ENCODE data around the gene SLC36A1. TPM values are rescaled to one million over a fixed set of nuclear protein-coding genes. Genes with fewer than 3 reads are reported as not detected.
A peak's percentile ranks its signal among the peaks of the same experiment; 100 is the strongest.

SLC36A1 gene
- total and polyA plus RNA-seq, 8 donors: 4.0 to 34.5 (median 5.6) TPM

- Histone ChIP-seq H3K36me3 (peaks cover 0 to 5% of the 10 kb centered on the region in 2 donors), H3K4me1 (peaks cover 8 to 33% of the 10 kb centered on the region in 2 donors), H3K27me3 (no peaks in the 10 kb centered on the region), H3K27ac (peak overlapping the region in 1 of 2 donors; percentile 11), H3K4me3 (no peak overlapping the region), H3K9me3 (no peaks in the 10 kb centered on the region)
- ATAC-seq (no peak), DNase-seq (no peak)
- intact Hi-C loops (cut with DNase I): loop anchor here in 1 of 2 donors (10.0 kb wide), 1 partner anchor 203 kb away; no protein-coding TSS in a partner anchor
- TF ChIP-seq CTCF (IDR thresholded peaks at IDR 0.05): no peak
Observed at GRCh38 chr5:151451626-151452520, 4.5 kb downstream of the SLC36A1 start.

GRCh38 chr5:151454166-151454565, 6.8 kb downstream of the SLC36A1 start:
- no peaks in the 10 kb centered on the region for H3K27me3 ChIP-seq
- H3K9me3 ChIP-seq: no peaks in the 10 kb centered on the region
- no peak overlapping the region for H3K27ac ChIP-seq
- H3K4me1 ChIP-seq: peaks cover 0 to 21% of the 10 kb centered on the region in 2 donors
- intact Hi-C loops (cut with DNase I): loop anchor here in 1 of 2 donors (10.0 kb wide), 1 partner anchor 201 kb away; no protein-coding TSS in a partner anchor
- no peak for TF ChIP-seq CTCF (IDR thresholded peaks at IDR 0.05)
- no peak for DNase-seq
- no peak for ATAC-seq
- no peak overlapping the region for H3K4me3 ChIP-seq
- peaks cover 0 to 15% of the 10 kb centered on the region in 2 donors for H3K36me3 ChIP-seq

- intact Hi-C loops (cut with DNase I): loop anchor here in 1 of 2 donors (10.0 kb wide), 1 partner anchor 200 kb away; no protein-coding TSS in a partner anchor
- no peak for ATAC-seq
- DNase-seq: no peak
- H3K4me3 ChIP-seq: no peak overlapping the region
- no peaks in the 10 kb centered on the region for H3K27me3 ChIP-seq
- no peak overlapping the region for H3K27ac ChIP-seq
- peaks cover 0 to 14% of the 10 kb centered on the region in 2 donors for H3K4me1 ChIP-seq
- no peaks in the 10 kb centered on the region for H3K9me3 ChIP-seq
- H3K36me3 ChIP-seq: peaks cover 0 to 21% of the 10 kb centered on the region in 2 donors
- TF ChIP-seq CTCF (IDR thresholded peaks at IDR 0.05): no peak
Observed at GRCh38 chr5:151454889-151455288, 7.5 kb downstream of the SLC36A1 start.

GRCh38 chr5:151456321-151456940, 9.0 kb downstream of the SLC36A1 start:
- no peaks in the 10 kb centered on the region for H3K9me3 ChIP-seq
- H3K36me3 ChIP-seq: peaks cover 0 to 36% of the 10 kb centered on the region in 2 donors
- no peaks in the 10 kb centered on the region for H3K27me3 ChIP-seq
- ATAC-seq (no peak), DNase-seq (no peak)
- TF ChIP-seq CTCF (IDR thresholded peaks at IDR 0.05): no peak
- no peak overlapping the region for H3K27ac ChIP-seq
- intact Hi-C loops (cut with DNase I): loop anchor here in 1 of 2 donors (10.0 kb wide), 1 partner anchor 198 kb away; no protein-coding TSS in a partner anchor
- H3K4me1 ChIP-seq: peaks cover 0 to 4% of the 10 kb centered on the region in 2 donors
- H3K4me3 ChIP-seq: no peak overlapping the region

- TF ChIP-seq CTCF (IDR thresholded peaks at IDR 0.05): no peak
- no peaks in the 10 kb centered on the region for H3K27me3 ChIP-seq
- intact Hi-C loops (cut with DNase I): loop anchor here in 1 of 2 donors (10.0 kb wide), 1 partner anchor 196 kb away; no protein-coding TSS in a partner anchor
- no peaks in the 10 kb centered on the region for H3K4me1 ChIP-seq
- H3K27ac ChIP-seq: no peak overlapping the region
- no peaks in the 10 kb centered on the region for H3K9me3 ChIP-seq
- no peak for ATAC-seq
- peaks cover 0 to 46% of the 10 kb centered on the region in 2 donors for H3K36me3 ChIP-seq
- DNase-seq: no peak
- H3K4me3 ChIP-seq: no peak overlapping the region
Observed at GRCh38 chr5:151458314-151458713, 10.9 kb downstream of the SLC36A1 start.

Measured in left lung (tissue), 10 donors.